ENCODE data around the gene KCNH3.

The KCNH3 gene

DNA sequence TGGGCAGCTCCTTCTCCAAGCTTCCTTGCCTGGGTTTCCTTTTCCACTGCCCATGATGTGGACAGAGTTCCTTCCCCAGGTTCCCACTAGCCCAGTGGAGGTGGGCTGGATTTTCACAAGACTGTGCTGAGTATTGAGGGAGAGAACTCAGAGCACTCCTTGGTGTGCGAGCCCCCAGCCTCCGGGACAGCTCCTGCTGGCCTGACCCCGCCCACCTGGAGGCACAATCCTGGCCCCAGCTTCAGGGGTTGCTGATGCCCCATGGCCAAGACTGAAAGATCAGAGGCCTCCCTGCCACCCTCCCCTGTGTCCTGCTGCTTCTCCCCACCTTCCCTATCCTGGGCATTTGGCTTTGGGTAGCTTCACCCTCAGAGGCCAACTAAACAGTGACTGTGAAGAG, 7.7 kb downstream of the KCNH3 start:
- peak; percentile 27 for DNase-seq

DNA sequence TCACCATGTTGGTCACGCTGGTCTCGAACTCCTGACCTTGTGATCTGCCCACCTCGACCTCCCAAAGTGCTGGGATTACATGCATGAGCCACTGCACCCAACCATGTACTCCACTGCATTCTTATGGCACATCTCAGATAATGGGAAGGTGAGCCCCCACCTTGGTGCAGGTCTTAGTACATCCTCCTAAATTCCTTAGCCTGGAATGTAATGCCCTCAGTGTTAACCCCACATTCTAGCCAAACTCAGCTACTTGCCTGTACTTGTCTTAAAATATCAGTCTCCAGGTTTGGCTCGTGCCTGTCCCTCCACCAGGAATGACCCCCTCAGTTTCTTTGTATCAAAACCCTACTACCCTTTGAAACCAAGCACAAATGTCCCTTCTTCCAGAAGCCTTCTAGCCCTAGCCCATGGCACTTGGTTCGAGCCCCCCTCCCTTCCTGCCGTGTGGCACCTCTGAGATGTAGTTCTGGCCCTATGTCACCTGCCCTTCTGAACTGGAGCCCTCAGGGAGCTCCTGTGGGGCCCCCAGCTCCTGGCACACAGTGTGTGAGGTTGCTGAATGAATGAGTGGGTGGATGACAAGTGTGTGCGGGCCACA, 8.4 kb downstream of the KCNH3 start:
- peak; percentile 8 for DNase-seq

GRCh38 chr12:49548481-49548821, 9.6 kb downstream of the KCNH3 start:
- no peak for DNase-seq

DNA sequence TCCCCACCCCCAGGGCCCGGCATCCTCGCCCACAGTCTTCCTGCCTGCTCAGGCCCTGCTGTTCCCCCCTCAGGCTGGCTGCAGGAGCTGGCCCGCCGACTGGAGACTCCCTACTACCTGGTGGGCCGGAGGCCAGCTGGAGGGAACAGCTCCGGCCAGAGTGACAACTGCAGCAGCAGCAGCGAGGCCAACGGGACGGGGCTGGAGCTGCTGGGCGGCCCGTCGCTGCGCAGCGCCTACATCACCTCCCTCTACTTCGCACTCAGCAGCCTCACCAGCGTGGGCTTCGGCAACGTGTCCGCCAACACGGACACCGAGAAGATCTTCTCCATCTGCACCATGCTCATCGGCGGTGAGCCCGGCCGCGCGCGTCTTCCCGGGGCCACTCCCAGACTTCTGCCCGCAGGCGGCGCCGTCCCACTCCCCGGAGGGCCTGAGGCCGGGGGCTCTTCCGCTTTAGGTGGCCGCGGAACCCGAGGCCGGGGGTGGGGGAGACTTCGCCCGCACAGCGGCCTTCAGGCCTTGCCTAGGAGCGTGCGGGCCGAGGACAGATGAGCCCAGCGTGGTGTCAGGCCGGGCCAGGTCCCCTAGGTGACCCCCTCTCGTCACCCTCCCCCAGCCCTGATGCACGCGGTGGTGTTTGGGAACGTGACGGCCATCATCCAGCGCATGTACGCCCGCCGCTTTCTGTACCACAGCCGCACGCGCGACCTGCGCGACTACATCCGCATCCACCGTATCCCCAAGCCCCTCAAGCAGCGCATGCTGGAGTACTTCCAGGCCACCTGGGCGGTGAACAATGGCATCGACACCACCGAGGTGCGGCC, 10.2 kb downstream of the KCNH3 start:
- DNase-seq = no peak

- no peak for DNase-seq
Observed at GRCh38 chr12:49549735-49550692, 11.2 kb downstream of the KCNH3 start.

DNA sequence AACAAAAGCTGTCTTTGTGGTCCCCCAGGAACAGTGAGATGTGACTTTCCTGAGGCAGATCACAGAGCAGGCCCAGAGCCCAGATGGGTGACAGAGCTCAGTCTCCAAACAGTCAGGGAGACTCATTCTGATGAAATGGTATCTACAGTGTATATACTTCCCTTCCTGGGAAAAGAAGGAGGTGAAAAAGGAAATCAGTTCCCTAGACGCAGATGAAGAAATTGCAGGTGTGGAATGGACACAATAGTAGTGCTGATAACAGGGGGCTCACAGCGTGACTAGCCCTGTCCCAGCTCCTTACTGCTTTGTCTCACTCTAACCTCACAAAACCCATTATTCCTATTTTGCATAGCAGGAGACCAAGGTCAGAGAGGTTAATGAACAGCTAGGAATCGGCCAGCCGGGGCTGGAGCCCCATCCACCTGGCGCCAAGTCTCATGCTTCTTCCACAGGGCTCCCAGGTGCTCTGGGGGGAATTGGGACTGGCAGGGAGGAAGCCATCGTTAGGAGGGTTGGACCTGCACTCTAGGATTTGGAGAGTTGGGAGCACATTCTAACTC, 11.9 kb downstream of the KCNH3 start:
- DNase-seq = no peak

DNA sequence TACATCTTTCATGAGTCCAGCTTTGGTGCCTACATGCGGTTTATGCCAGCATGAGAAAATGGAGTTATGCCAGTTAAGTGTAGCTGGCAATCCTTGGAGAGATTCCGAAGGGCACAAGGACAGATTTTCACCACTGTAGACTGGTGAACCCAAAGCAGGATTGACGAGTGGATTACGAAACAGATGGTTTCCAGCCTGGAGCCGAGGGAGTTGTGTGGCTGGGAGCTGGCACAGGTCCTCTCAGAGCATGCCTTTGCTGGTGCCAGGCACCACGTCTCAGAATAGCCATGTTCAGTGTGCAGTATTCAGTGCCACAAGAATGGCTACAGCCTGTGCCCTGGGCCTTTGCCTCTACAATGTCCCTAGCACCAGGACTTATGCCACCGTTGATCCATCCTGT, 13.2 kb downstream of the KCNH3 start:
- no peak for DNase-seq

- DNase-seq = no peak
Observed at GRCh38 chr12:49552425-49552824, 13.6 kb downstream of the KCNH3 start.

- DNase-seq = no peak
Observed at GRCh38 chr12:49552899-49553298, 14.1 kb downstream of the KCNH3 start.

DNA sequence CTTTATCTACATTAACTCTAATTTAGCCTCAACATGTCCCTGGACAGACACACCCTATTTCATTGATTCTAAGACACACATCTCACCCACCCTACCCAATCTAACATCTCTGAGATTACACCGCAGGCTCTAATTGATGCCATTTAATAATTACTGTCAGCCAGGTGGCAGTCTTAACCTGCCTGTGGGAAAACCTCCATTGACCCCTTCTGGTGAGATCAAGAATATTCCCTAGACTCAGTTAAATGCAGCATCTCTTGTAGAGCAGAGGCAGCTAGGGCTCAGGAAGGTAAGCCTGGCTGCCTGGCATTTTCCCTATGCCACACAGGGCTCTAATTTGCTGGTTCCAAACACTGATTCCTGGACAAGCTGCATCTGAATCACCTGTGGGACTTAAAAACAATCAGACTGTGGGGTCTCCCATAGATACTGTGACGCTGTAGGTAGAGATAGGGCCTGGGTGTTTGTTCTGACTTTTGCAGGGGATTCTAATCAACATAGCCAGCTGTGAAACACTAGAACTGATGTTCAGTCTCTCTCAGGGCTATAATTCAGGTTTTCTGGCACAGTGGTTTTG, 14.8 kb downstream of the KCNH3 start:
- DNase-seq = no peak

DNA sequence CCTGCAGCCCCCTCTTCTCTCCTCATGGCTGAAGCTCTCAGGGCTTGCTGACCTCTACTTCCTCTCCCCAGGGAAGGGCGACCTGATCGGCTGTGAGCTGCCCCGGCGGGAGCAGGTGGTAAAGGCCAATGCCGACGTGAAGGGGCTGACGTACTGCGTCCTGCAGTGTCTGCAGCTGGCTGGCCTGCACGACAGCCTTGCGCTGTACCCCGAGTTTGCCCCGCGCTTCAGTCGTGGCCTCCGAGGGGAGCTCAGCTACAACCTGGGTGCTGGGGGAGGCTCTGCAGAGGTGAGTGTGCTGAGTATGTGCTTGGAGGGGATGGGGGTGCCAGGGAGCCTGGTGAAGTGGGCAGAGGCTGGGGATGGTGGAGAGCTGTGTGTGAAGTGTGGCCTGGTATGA, 15.4 kb downstream of the KCNH3 start:
- DNase-seq = no peak

GRCh38 chr12:49555631-49556390, 17.0 kb downstream of the KCNH3 start:
- no peak for DNase-seq

- DNase-seq = no peak
Observed at GRCh38 chr12:49556391-49557186, 17.8 kb downstream of the KCNH3 start.

GRCh38 chr12:49557187-49557916, 18.5 kb downstream of the KCNH3 start:
- DNase-seq = no peak

DNA sequence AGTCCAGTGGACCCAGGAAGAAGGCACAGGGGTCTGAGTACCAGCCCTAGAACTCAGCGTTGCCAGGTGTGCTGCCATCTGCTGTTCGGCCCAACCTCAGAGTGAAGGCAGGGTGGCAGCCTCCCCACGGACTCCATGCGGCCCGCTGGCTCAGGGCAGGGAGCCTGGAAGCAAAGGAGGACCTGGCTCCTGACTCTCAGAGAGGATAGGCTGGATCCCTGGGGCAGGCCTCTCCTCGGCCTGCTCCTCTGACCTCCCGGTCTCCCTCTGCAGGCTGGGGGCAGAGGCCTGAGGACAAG, 19.0 kb downstream of the KCNH3 start:
- no peak for DNase-seq

GRCh38 chr12:49558526-49558925, 19.7 kb downstream of the KCNH3 start:
- no peak for DNase-seq

DNA sequence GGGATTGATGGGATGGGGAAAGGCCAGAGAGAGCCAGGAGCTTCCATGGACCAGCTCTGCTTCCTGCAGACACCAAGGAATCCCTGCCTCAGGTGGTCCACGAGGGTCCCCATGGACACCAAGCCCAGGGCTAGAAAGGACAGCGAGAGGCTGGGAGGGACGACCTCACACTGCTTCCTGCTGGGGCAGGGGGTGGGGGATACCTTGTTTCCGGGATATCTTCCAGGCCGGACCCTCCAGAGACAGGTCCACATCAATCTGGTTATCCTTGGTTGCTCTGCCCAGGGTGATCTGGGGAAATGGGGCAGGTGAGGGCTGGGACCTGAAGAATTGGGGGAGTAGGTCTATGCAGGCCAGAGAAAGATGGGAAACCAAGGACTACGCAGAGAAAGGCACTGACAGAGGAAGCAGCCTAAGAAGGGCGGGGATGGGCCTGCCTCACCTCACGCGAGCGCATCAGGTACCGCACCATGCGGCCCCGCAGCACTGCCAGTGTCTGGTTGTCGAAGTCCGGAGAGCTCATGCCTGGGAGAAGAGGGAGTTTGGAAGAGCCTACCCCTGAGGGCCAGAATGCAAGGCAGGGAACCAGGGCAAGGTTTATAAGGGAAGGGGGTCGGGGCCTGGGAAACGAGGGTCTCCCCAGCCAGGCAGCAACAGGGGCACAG, 20.3 kb downstream of the KCNH3 start:
- DNase-seq = no peak

- DNase-seq = no peak
Observed at GRCh38 chr12:49560695-49561094, 21.9 kb downstream of the KCNH3 start.

DNA sequence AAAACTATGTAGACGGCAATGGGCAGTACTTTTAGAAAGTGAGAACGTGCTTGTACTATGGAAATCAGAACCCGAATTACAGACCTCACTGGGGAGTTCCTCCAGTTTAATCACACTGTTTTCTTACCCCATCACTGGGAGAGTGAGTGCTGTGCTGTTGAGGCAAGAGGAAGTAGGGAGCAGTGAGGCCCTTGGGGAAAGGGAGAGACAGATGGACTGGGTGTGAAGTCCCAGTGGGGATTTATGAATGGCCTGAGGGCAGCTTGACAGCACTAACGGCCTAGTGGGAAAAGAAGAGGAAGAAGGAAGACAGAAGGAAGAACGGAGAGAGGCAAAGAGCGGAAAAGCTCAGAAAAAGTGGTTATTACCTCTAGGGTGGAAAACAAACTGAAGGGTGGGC, 23.4 kb downstream of the KCNH3 start:
- DNase-seq = no peak

- DNase-seq = no peak
Observed at GRCh38 chr12:49562831-49563230, 24.0 kb downstream of the KCNH3 start.
